Stimulated activated naive CD4-positive, alpha-beta T cell treated with Interleukin-2 at 50 U/mL for 16 hours (primary cell): Measurements from ENCODE around the gene FAM149B1.
A peak's percentile ranks its signal among the peaks of the same experiment; 100 is the strongest.
"Not testable (repeated sequence)": the region's sequence is repeated elsewhere in the genome, so short reads cannot be mapped to it uniquely, and the experiment has no call there.

Experiments
- DNase-seq: peaks from one replicate; lab custom pipeline; 2025; lab: John Stamatoyannopoulos, UW

The FAM149B1 gene

GRCh38 chr10:73167783-73168464 lies at the start of gene FAM149B1, which contains the start of gene ECD:
Gene FAM149B1 (plus strand): TSS chr10:73168119. CDS start chr10:73168340, 221 bp downstream.
Gene ECD (minus strand): TSS chr10:73168008. CDS start chr10:73163937, 4,071 bp downstream.
- peak; percentile 92 for DNase-seq

DNA sequence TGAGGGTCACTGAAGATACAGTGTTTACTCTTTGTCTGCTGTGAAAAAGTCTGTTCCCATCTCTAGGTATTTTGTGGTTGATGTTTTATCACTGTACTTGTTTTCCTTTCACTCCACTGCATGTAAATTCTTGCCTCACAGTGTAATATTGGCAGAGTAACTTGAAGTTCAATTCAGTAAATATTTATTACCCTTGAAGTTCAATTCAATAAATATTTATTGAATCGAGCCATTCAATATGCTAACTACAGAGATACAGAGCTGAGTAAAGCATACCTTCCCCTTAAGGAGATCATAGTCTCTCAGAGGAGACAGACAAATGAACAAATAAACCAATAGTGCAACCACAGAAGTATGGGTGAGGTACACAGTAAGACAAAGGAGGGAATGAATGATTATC lies 48.5 kb upstream of the FAM149B1 start:
- DNase-seq, result no peak

DNA sequence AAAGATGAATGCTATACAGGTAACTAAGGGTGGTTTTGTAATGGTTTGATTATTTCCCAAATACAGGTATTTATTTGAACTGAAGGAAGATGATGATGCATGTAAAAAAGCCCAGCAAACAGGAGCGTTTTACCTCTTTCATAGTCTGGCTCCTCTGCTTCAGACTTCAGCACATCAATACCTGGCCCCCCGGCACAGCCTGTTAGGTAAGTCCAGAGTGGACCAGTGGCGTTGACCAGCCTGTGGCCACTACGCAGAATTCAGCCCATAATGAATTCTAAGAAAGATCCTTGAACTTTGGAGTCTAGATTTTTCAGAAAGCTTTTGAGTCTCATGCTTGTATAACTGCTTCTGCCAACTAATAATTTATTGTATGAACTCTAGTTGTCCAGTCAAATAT lies 48.0 kb upstream of the FAM149B1 start:
- no peak for DNase-seq

- no peak for DNase-seq
Measured at GRCh38 chr10:73126343-73126742, 41.6 kb upstream of the FAM149B1 start.

DNA sequence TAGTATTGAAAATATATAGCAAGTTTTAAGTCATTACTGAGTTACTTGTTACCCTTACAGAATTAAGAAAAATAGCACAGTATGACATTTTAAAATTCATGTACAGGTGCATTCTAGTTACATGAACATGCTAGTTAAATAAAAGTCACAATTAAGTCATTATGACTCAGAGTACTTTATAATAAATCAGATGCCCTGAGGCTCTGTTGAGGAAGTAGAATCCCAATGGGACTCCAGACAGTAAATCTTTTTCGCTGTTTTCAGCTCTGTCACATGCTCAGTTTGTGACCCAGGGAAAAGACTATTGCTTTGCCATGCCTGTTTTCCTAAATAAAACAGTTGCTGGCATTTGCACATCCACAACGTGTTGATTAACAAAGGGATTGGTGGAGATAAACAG lies 36.6 kb upstream of the FAM149B1 start:
- no peak for DNase-seq

GRCh38 chr10:73131913-73132686 lies 35.8 kb upstream of the FAM149B1 start:
- DNase-seq, result no peak

GRCh38 chr10:73134727-73135126 lies 33.2 kb upstream of the FAM149B1 start:
- no peak for DNase-seq

DNA sequence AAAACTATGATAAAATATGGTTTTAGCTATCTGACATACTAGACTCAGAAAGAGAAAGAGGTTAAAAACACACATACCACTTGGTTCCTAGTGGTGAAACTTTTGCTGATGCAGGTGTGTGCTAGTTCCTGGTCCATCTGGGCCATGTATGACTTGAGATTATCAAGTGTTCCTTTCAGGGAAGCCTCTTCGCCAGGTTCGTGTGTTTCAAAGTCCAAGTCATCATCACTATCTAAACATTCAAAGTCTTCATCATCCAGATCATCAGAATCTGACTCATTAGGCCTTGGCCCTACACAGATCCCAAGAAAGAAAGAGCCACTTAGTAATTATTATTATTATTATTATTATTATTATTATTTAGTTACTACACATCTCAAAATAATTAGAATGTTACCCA lies 31.3 kb upstream of the FAM149B1 start:
- no peak for DNase-seq

GRCh38 chr10:73139251-73139650 lies 28.7 kb upstream of the FAM149B1 start:
- DNase-seq, result no peak

GRCh38 chr10:73141603-73142002 lies 26.3 kb upstream of the FAM149B1 start:
- no peak for DNase-seq

GRCh38 chr10:73150633-73151413 lies 17.1 kb upstream of the FAM149B1 start:
- DNase-seq, result not testable (repeated sequence)

GRCh38 chr10:73152009-73152408 lies 15.9 kb upstream of the FAM149B1 start:
- no peak for DNase-seq

GRCh38 chr10:73156054-73156453 lies 11.9 kb upstream of the FAM149B1 start:
- DNase-seq, result no peak

DNA sequence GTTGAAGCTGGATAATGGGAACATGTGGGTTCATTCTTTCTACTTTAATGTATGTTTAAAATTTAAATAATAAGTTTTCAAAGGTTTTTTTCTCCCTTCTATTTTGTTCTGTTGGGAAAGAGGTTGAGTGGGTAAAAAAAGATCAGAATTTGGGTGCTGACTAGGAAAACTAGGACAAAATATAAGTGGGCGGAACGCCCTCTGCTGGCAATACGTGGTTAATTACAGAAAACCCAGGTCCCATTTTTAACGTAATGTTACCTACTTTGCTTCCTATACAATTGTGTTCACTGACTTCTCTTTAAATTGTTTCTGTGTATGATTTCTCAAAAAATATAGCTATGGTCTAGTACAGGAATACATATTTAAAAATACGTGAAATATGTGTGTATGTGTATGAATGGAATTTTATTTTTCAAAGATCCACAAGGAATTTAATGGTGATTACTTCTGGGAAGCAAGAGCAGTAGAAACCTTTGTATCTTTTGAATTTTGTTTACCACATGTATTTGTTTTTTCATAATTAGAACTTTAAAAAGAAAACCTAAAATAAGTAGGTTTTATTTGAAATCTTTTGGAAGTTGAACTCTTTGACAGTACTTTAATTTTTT lies 8.8 kb upstream of the FAM149B1 start:
- DNase-seq, result peak; percentile 31

GRCh38 chr10:73161079-73161478 lies 6.8 kb upstream of the FAM149B1 start:
- no peak for DNase-seq

DNA sequence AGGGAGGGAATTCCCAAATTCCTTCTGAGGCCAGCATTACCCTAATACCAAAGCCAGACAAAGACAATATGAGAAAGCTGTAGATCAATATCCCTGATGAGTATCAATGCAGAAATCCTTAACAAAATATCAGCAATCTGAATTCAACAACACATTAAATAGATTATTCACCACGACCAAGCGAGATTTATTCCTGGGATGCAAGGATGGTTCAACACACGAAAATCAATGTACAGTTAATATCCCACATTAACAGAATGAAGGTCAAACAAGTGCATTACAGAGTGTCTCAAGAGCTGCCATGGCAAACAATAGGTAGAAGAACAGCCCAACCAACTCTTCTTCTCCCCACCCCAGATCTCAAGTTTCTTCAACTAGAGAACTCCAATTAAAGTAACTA lies 6.3 kb upstream of the FAM149B1 start:
- no peak for DNase-seq

GRCh38 chr10:73163096-73163495 lies 4.8 kb upstream of the FAM149B1 start:
- no peak for DNase-seq

DNA sequence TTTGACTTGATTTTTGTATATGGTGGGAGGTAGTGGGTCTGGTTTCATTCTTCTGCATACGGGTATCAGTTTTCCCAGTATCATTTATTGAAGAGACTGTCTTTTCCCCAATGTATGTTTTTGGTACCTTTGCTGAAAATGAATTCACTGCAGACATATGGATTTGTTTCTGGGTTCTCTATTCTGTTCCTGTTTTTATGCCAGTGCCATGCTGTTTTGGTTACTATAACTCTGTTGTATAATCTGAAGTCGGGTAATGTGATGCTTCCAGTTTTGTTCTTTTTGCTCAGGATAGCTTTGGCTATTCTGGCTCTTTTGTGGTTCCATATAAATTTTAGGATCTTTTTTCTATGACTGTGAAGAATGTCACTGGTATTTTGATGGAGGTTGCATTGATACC lies 947 bp upstream of the FAM149B1 start:
- no peak for DNase-seq

DNA sequence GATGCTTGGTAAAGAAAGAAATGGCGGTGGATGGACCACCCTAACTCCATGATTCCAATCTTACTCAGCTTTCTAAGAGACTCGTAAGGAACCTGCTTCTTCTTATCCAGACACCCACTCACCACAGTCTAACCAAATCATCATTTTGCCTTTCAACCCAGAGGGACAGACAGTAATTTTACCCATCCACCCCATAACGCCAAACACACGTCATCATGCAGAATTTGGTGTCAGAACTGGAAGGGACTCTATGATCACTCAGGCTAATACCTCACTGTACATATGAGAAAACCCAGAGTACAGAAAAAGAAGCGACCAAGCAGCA lies 499 bp upstream of the FAM149B1 start:
- DNase-seq, result no peak

- DNase-seq, result no peak
Measured at GRCh38 chr10:73168465-73168803, 515 bp downstream of the FAM149B1 start.

DNA sequence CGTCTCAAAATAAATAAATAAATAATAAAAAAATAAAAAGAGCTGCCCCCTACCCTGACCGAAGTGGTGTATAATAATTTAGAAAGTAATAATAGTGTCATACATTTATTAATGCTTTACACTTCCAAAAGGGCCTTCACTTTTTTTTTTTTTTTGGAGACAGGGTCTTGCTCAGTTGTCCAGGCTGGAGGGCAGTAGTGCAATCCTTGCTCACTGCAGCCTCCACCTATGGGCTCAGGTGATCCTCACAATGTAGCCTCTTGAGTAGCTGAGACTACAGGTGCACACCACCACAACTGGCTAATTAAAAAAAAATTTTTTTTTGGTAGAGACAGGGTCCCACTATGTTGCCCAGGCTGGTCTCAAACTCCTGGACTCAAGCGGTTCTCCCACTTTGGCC lies 1.4 kb downstream of the FAM149B1 start:
- DNase-seq, result no peak

DNA sequence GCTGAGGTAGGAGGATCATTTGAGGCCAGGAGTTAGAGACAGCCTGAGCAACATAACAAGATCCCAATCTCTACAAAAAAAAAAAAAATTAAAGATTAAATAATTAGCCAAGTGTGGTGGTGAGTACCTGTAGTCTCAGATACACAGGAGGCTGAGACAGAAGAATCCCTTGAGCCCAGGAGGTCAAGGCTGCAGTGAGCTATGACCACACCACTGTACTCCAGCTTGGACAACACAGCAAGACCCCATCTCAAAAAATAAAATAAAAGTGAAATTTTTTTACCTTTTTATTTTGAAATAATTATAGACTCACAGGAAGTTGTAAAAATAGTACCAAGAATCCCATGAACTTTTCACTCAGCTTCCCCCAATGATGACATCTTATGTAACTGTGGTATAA lies 4.9 kb downstream of the FAM149B1 start:
- DNase-seq, result no peak
